ENCODE results near the gene DDTL. TPM values are rescaled to one million over a fixed set of nuclear protein-coding genes. Genes with fewer than 3 reads are reported as not detected.

DDTL gene
- total RNA-seq, 1 experiment from 2014 or later = not detected

DNA sequence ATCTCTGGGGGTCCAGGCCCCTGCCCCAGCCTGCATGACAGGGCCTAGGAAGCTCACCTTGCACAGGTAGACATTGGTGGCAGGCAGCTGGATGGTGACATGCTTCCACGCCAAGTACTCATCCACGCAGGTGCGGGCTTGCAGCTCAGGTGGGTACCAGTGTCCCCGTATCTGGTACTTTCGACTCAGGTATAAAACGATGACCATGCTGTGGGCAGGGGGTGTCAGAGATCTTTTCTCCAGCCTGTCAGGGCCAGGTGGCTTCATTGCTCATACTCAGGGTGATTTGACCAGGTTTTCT is 40.2 kb downstream of the DDTL start:
- no TSS peak for BruUV-seq (replicated peaks)
- CTCF ChIA-PET = no interaction called here
- H3K36me3 ChIP-seq (ENCODE audit: control insufficient read depth, insufficient read depth, low read length) = no peaks in the 10 kb centered on the region
- in situ Hi-C loops (cut with HindIII; ENCODE audit: low pct_unique_long_range_greater_than_20kb, low sequenced_read_pairs) = no loop called here
- DNase-seq (ENCODE audit: low read depth, low spot score) (no peak), ATAC-seq (no peak)
- H3K27me3 ChIP-seq (ENCODE audit: control insufficient read depth, insufficient read depth, low read length) = no peaks in the 10 kb centered on the region
- H3K4me1 ChIP-seq (ENCODE audit: control insufficient read depth, insufficient read depth, low read length) = no peaks in the 10 kb centered on the region
- no peak overlapping the region for H3K27ac ChIP-seq (ENCODE audit: low read length)
- TF ChIP-seq, protein P1, sequence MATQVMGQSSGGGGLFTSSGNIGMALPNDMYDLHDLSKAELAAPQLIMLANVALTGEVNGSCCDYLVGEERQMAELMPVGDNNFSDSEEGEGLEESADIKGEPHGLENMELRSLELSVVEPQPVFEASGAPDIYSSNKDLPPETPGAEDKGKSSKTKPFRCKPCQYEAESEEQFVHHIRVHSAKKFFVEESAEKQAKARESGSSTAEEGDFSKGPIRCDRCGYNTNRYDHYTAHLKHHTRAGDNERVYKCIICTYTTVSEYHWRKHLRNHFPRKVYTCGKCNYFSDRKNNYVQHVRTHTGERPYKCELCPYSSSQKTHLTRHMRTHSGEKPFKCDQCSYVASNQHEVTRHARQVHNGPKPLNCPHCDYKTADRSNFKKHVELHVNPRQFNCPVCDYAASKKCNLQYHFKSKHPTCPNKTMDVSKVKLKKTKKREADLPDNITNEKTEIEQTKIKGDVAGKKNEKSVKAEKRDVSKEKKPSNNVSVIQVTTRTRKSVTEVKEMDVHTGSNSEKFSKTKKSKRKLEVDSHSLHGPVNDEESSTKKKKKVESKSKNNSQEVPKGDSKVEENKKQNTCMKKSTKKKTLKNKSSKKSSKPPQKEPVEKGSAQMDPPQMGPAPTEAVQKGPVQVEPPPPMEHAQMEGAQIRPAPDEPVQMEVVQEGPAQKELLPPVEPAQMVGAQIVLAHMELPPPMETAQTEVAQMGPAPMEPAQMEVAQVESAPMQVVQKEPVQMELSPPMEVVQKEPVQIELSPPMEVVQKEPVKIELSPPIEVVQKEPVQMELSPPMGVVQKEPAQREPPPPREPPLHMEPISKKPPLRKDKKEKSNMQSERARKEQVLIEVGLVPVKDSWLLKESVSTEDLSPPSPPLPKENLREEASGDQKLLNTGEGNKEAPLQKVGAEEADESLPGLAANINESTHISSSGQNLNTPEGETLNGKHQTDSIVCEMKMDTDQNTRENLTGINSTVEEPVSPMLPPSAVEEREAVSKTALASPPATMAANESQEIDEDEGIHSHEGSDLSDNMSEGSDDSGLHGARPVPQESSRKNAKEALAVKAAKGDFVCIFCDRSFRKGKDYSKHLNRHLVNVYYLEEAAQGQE (IDR thresholded peaks at IDR 0.05; ENCODE audit: insufficient read depth in 1 of 2, low read depth in 2 of 2, low read length in 1 of 2) = no peak
- TF ChIP-seq SIN3A (IDR thresholded peaks at IDR 0.05; ENCODE audit: borderline replicate concordance, insufficient read depth, low read depth, low read length) (no peak), TCF7L2 (IDR thresholded peaks at IDR 0.05; ENCODE audit: low read depth, low read length) (no peak), POLR2AphosphoS5 (IDR thresholded peaks at IDR 0.05; ENCODE audit: low read depth, low read length) (no peak)
- TF ChIP-seq, protein P2, sequence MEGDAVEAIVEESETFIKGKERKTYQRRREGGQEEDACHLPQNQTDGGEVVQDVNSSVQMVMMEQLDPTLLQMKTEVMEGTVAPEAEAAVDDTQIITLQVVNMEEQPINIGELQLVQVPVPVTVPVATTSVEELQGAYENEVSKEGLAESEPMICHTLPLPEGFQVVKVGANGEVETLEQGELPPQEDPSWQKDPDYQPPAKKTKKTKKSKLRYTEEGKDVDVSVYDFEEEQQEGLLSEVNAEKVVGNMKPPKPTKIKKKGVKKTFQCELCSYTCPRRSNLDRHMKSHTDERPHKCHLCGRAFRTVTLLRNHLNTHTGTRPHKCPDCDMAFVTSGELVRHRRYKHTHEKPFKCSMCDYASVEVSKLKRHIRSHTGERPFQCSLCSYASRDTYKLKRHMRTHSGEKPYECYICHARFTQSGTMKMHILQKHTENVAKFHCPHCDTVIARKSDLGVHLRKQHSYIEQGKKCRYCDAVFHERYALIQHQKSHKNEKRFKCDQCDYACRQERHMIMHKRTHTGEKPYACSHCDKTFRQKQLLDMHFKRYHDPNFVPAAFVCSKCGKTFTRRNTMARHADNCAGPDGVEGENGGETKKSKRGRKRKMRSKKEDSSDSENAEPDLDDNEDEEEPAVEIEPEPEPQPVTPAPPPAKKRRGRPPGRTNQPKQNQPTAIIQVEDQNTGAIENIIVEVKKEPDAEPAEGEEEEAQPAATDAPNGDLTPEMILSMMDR (IDR thresholded peaks at IDR 0.05) = no peak
- intact Hi-C loops (cut with micrococcal nuclease; ENCODE audit: unreplicated experiment) = no loop called here
- H3K4me3 ChIP-seq (ENCODE audit: low read depth in 2 of 2, low read length in 2 of 2) = no peak overlapping the region
- H3K9me3 ChIP-seq (ENCODE audit: control insufficient read depth, insufficient read depth, low read depth, low read length) = no peaks in the 10 kb centered on the region
- POLR2A ChIA-PET = interaction anchor here (0.6 kb wide), 1 partner anchor 118 kb away, joined by 10 read pairs; no protein-coding TSS in a partner anchor

DNA sequence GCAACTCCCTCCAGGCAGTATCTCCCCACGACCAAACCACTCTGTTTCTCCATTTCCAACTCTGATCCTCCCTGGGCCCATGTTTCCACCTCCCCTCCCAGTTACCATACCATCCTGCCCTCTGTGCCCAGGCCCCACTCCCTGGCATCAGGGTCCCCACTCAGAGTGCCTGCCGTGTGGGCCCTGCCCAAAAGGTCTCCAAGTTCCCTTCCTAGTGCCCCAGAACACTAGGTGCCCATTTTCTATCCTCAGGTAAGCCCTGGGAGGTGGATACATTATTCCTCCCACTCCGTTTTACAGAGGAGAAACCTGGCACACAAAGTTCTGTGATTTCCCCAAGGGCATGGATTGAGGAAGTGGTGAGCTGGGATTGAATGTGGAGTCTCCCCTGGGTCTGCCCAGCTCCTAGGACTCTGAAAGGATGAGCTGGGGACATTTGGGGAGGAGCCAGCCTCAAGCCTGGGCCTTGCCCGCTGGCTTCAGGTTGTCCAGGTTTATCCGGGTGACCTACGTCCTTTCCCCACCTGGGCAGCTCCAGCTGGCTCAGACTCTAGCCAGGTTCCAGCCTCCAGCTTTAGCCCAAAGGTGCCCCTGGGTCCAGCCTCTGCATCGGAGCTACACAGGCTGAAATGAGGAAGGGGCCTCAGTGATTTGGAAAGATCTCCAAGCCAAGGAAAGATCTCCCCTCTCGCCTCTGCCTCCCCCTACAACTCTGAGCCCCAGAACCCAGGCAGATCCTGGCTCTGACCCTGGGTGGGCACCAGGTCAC is 40.7 kb downstream of the DDTL start:
- no peaks in the 10 kb centered on the region for H3K36me3 ChIP-seq (ENCODE audit: control insufficient read depth, insufficient read depth, low read length)
- no TSS peak for BruUV-seq (replicated peaks)
- H3K4me1 ChIP-seq (ENCODE audit: control insufficient read depth, insufficient read depth, low read length) = no peaks in the 10 kb centered on the region
- in situ Hi-C loops (cut with HindIII; ENCODE audit: low pct_unique_long_range_greater_than_20kb, low sequenced_read_pairs) (no loop called here), intact Hi-C loops (cut with micrococcal nuclease; ENCODE audit: unreplicated experiment) (no loop called here)
- H3K9me3 ChIP-seq (ENCODE audit: control insufficient read depth, insufficient read depth, low read depth, low read length) = no peaks in the 10 kb centered on the region
- TF ChIP-seq, protein P2 (IDR thresholded peaks at IDR 0.05) = no peak
- TF ChIP-seq POLR2AphosphoS5 (IDR thresholded peaks at IDR 0.05; ENCODE audit: low read depth, low read length) = no peak
- no peak for TF ChIP-seq SIN3A (IDR thresholded peaks at IDR 0.05; ENCODE audit: borderline replicate concordance, insufficient read depth, low read depth, low read length)
- TF ChIP-seq TCF7L2 (IDR thresholded peaks at IDR 0.05; ENCODE audit: low read depth, low read length) = no peak
- TF ChIP-seq, protein P1 (IDR thresholded peaks at IDR 0.05; ENCODE audit: insufficient read depth in 1 of 2, low read depth in 2 of 2, low read length in 1 of 2) = no peak
- DNase-seq (ENCODE audit: low read depth, low spot score) = no peak
- H3K27me3 ChIP-seq (ENCODE audit: control insufficient read depth, insufficient read depth, low read length) = no peaks in the 10 kb centered on the region
- ChIA-PET CTCF (interaction anchor here (0.7 kb wide), 1 partner anchor 146 kb away, joined by 3 read pairs; no protein-coding TSS in a partner anchor), POLR2A (no interaction called here)
- no peak overlapping the region for H3K4me3 ChIP-seq (ENCODE audit: low read depth in 2 of 2, low read length in 2 of 2)
- H3K27ac ChIP-seq (ENCODE audit: low read length) = no peak overlapping the region
- ATAC-seq = no peak

Data from Panc1 (cell line).